Karpas-422 (cell line): ENCODE measurements around the gene SPOP. TPM values are rescaled to one million over a fixed set of nuclear protein-coding genes. Genes with fewer than 3 reads are reported as not detected.
A peak's percentile ranks its signal among the peaks of the same experiment; 100 is the strongest.
"Not testable (repeated sequence)": the region's sequence is repeated elsewhere in the genome, so short reads cannot be mapped to it uniquely, and the experiment has no call there.

Source experiments
- DNase-seq: peaks from one replicate; pipeline ENCODE4 v3.0.0-alpha.2; 2015
- H2AFZ ChIP-seq: fragments of 200-600 bp; sonication (generic); 2 replicates; pipeline ENCODE4 v1.6.1; 2014; ENCODE audit warnings: antibody characterized with exemption, low read length, mixed read lengths
- H3K27ac ChIP-seq: fragments of 200-600 bp; sonication (generic); 2 replicates; pipeline ENCODE4 v1.5.1; 2014; ENCODE audit warnings: mild to moderate bottlenecking, low read length, moderate library complexity
- H3K27me3 ChIP-seq: fragments of 200-600 bp; sonication (generic); 2 replicates; pipeline ENCODE4 v1.6.1; 2014; ENCODE audit warnings: low read length, mixed read lengths
- H3K36me3 ChIP-seq: fragments of 200-600 bp; sonication (generic); 2 replicates; pipeline ENCODE4 v1.6.1; 2014; ENCODE audit warnings: low read length, mixed read lengths; ENCODE audit not compliant: insufficient read depth
- H3K4me1 ChIP-seq: fragments of 200-600 bp; sonication (generic); 2 replicates; pipeline ENCODE4 v1.6.1; 2014; ENCODE audit warnings: mild to moderate bottlenecking, low read length, mixed read lengths
- H3K4me2 ChIP-seq: fragments of 200-600 bp; sonication (generic); 2 replicates; pipeline ENCODE4 v1.6.1; 2014; ENCODE audit warnings: low read length, low read depth, mild to moderate bottlenecking; ENCODE audit not compliant: poor library complexity, severe bottlenecking
- H3K4me3 ChIP-seq: fragments of 200-600 bp; sonication (generic); 2 replicates; pipeline ENCODE4 v1.5.1; 2014; ENCODE audit warnings: mild to moderate bottlenecking, antibody characterized with exemption, low read length, mixed read lengths
- H3K79me2 ChIP-seq: fragments of 200-600 bp; sonication (generic); 2 replicates; pipeline ENCODE4 v1.6.1; 2014; ENCODE audit warnings: mild to moderate bottlenecking, low read length, mixed read lengths
- H3K9ac ChIP-seq: fragments of 200-600 bp; sonication (generic); 2 replicates; pipeline ENCODE4 v1.6.0; 2014; ENCODE audit warnings: low read length
- H3K9me2 ChIP-seq: fragments of 200-600 bp; sonication (generic), shearing (Covaris generic); replicated peaks from 2 replicates; pipeline ENCODE4 v1.6.0; 2014; ENCODE audit warnings: mild to moderate bottlenecking, low read length, moderate library complexity; ENCODE audit not compliant: insufficient read depth
- H3K9me3 ChIP-seq: fragments of 300-700, 200-600 bp; sonication (generic); 2 replicates; pipeline ENCODE4 v1.6.1; 2014; ENCODE audit warnings: low read length, mixed read lengths
- H4K20me1 ChIP-seq: fragments of 200-600 bp; sonication (generic); 2 replicates; pipeline ENCODE4 v1.6.1; 2014; ENCODE audit warnings: mild to moderate bottlenecking, antibody characterized with exemption, low read length, low read depth; ENCODE audit not compliant: insufficient read depth
- total RNA-seq: library from RNA; depleted of rRNA; stranded (reverse); fragments of >200 nt; shearing (Covaris generic); gene quantifications from 2 replicates; pipeline ENCODE4 v1.2.3, GENCODE V29; 2014; ENCODE audit warnings: low replicate concordance; rRNA removed

The SPOP gene
- 49.0 and 63.5 TPM in 2 replicates for total RNA-seq

DNA sequence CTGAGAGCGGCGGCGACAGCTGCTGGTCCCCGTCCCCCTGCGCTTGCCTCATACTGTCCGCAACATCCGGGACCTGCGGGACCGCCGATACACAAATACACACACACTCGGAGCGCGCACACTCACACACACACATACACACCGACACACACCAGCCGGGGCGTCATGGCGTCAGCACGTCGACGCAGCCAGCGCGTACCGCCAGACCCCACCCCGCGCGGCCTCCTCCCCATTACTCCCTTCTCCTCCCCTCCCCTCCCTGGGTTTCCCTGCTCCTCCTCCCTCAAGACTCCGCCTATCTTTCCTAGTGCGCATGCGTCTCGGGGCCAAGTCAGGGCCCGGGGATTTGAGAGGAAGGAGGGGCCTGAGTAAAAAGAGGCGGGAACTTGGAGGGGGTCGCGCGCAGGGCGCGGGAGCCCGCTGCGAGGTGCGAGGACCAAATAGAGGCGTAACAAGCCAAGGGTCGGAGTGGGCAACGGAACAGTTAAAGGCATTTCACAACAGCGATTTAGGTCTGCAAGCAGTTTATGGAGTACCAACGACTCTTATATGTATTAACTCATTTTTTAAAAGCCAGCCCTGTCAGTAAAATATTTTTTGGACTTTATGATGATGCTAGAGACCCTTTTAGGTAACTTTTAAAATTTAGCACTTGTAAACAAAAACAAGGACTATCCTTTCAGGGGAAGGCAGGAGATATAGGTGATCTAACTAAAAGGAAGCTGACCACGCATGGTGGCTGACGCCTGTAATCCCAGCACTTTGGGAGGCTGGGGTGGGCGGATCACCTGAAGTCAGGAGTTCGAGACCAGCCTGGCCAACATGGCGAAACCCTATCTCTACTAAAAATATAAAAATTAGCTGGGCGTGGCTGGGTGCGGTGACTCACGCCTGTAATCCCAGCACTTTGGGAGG is at the start of gene SPOP:
Gene SPOP (minus strand): TSS at position 165 of the 915 bp plus-strand sequence. CDS start 55,287 bp downstream, outside the sequence.
- H3K9ac ChIP-seq: peak within 1 kb of the TSS; percentile 83
- no peak within 1 kb of the TSS; the same call in 1 of the 2 replicates for H2AFZ ChIP-seq
- peak within 1 kb of the TSS; percentile 98 for H3K4me2 ChIP-seq
- peaks cover 7% of the 10 kb centered on the region for H4K20me1 ChIP-seq
- H3K27me3 ChIP-seq: no peaks in the 10 kb centered on the region
- H3K36me3 ChIP-seq: peaks cover 16% of the 10 kb centered on the region
- H3K4me3 ChIP-seq: peak within 1 kb of the TSS; percentile 79
- H3K27ac ChIP-seq: peak within 1 kb of the TSS; percentile 95
- peaks cover 25% of the 10 kb centered on the region for H3K4me1 ChIP-seq
- peaks cover 40% of the 10 kb centered on the region for H3K79me2 ChIP-seq
- no peaks in the 10 kb centered on the region for H3K9me2 ChIP-seq
- peak; percentile 100 for DNase-seq
- H3K9me3 ChIP-seq: no peaks in the 10 kb centered on the region

DNA sequence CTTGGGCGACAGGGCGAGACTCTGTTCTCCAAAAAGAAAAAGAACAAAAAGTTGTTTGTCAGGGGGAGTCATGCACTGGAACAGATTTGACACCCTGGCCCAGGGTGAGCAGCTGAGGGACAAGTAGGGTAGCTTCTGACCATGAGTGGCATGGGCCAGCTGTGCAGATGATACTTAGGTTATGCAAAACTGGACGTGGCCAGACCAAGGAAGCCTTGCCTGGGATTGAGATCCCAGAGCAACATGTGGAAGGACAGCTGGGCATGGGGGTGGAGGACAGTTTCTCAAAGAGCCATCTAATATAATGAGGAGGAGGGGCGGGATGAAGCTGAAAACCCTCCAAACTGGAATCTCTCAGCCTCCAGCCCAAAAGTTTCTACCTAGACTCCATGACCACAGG is 49.5 kb upstream of the SPOP start:
- Histone ChIP-seq H3K4me1 (no peaks in the 10 kb centered on the region), H3K27me3 (no peaks in the 10 kb centered on the region), H3K9me3 (no peaks in the 10 kb centered on the region), H3K36me3 (no peaks in the 10 kb centered on the region), H3K4me2 (no peak overlapping the region), H3K4me3 (no peak overlapping the region), H3K9ac (no peak overlapping the region), H3K27ac (no peak overlapping the region), H2AFZ (no peak overlapping the region), H4K20me1 (no peaks in the 10 kb centered on the region), H3K9me2 (no peaks in the 10 kb centered on the region), H3K79me2 (no peaks in the 10 kb centered on the region)
- DNase-seq: no peak

DNA sequence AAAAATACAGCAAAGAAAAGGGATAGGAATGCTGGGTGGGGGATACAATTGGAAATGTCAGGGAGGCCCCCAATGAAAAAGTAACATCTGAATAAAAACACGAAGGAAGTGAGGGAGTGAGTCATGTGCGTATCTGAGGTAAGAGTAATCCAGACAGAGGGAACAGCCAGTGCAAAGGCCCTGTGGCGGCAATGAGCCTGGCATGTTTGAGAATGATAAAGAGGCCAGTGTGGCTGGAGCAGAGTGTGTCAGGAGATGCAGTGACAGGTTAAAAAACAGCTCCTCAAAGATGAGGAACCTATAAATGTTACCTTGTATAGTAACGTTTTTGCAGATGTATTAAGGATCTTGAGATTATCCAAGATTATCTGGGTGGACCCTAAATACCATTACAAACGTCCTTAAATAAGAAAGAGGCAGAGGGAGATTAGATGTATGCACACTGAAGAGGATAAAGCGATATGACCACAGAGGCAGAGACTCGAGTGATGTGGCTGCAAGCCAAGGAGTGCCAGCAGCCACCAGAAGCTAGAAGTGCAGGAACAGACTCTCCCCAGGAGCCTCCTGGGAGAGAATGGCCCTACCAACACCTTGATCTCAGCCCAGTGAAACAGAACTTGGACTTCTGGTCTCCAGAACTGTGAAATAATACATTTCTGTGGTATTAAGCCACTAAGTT is 47.7 kb upstream of the SPOP start:
- Histone ChIP-seq H3K27me3 (no peaks in the 10 kb centered on the region), H3K36me3 (no peaks in the 10 kb centered on the region), H3K4me3 (no peak overlapping the region), H2AFZ (no peak overlapping the region), H3K27ac (no peak overlapping the region), H4K20me1 (no peaks in the 10 kb centered on the region), H3K9me3 (no peaks in the 10 kb centered on the region), H3K79me2 (no peaks in the 10 kb centered on the region), H3K9me2 (no peaks in the 10 kb centered on the region), H3K9ac (no peak overlapping the region), H3K4me2 (no peak overlapping the region), H3K4me1 (no peaks in the 10 kb centered on the region)
- DNase-seq: no peak

DNA sequence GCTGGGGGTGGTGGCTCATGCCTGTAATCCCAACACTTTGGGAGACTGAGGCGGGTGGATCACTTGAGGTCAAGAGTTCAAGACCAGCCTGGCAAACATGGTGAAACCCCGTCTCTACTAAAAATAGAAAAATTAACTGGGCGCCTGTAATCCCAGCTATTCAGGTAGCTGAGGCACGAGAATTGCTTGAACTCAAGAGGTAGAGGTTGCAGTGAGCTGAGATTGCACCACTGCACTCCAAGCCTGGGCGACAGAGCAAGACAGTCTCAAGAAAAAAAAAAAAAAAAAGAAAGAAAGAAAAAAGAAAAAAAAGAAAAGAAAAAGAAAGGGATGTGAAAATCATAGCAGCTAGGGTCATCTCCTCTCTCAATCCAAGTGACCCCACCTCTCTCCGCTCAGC is 46.7 kb upstream of the SPOP start:
- not testable (repeated sequence) for H3K36me3 ChIP-seq, H3K9me3 ChIP-seq, H3K4me2 ChIP-seq, H4K20me1 ChIP-seq, H2AFZ ChIP-seq, H3K9me2 ChIP-seq, H3K9ac ChIP-seq, H3K4me1 ChIP-seq, H3K27ac ChIP-seq, DNase-seq, H3K79me2 ChIP-seq, H3K4me3 ChIP-seq, H3K27me3 ChIP-seq

DNA sequence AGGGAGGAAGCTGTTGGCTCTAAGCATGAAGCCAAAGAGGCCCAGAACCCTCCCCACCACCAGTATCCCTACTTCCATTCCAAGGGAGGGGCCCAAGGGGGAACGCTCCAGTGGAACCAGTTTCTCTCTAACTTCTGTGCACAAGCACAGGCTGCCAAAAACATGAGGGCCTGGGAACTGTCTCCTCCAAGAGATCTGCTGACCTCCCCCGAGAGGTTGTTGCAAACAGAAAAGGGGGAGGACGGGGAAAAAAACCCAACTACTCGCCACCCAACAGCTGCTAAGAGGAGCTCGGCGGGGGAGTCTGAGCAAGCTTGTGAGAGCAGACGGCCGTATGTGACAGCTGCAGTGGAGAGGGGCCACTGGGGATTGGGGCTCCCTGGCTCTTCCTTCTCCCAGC is 45.5 kb upstream of the SPOP start:
- no peak for DNase-seq
- no peaks in the 10 kb centered on the region for H3K9me2 ChIP-seq
- H4K20me1 ChIP-seq: no peaks in the 10 kb centered on the region
- H3K9ac ChIP-seq: no peak overlapping the region
- H3K27me3 ChIP-seq: no peaks in the 10 kb centered on the region; the same call in 1 of the 2 replicates
- no peaks in the 10 kb centered on the region for H3K36me3 ChIP-seq
- no peaks in the 10 kb centered on the region for H3K9me3 ChIP-seq
- no peaks in the 10 kb centered on the region for H3K4me1 ChIP-seq
- no peak overlapping the region for H3K27ac ChIP-seq
- H3K4me2 ChIP-seq: no peak overlapping the region
- H2AFZ ChIP-seq: no peak overlapping the region
- H3K79me2 ChIP-seq: no peaks in the 10 kb centered on the region
- H3K4me3 ChIP-seq: no peak overlapping the region

DNA sequence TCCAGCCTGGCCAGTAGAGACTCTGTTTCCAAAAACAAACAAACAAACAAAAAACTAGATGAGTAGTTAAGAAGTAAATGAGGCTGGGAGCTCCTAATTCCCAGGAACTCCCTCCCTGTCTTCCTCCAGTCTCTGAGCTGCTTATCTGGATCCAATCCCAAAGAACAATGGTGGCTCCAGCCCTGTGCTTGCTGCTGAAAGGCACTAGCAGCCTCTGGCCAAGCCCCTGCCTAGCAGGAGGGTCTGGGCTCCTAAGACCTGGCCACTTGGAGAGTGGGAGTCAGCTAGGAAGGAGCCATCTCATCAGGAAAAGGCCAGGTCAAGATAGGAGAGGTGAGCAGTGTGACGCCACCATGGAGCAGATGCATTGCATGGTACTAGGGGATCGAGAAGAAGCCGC is 44.2 kb upstream of the SPOP start:
- H3K9me2 ChIP-seq: no peaks in the 10 kb centered on the region
- H4K20me1 ChIP-seq: no peaks in the 10 kb centered on the region
- H3K4me2 ChIP-seq: no peak overlapping the region
- no peaks in the 10 kb centered on the region; the same call in 1 of the 2 replicates for H3K27me3 ChIP-seq
- no peaks in the 10 kb centered on the region for H3K36me3 ChIP-seq
- H3K9ac ChIP-seq: no peak overlapping the region
- H2AFZ ChIP-seq: no peak overlapping the region
- DNase-seq: no peak
- no peaks in the 10 kb centered on the region for H3K79me2 ChIP-seq
- no peak overlapping the region for H3K4me3 ChIP-seq
- no peak overlapping the region for H3K27ac ChIP-seq
- no peaks in the 10 kb centered on the region for H3K9me3 ChIP-seq
- H3K4me1 ChIP-seq: no peaks in the 10 kb centered on the region

DNA sequence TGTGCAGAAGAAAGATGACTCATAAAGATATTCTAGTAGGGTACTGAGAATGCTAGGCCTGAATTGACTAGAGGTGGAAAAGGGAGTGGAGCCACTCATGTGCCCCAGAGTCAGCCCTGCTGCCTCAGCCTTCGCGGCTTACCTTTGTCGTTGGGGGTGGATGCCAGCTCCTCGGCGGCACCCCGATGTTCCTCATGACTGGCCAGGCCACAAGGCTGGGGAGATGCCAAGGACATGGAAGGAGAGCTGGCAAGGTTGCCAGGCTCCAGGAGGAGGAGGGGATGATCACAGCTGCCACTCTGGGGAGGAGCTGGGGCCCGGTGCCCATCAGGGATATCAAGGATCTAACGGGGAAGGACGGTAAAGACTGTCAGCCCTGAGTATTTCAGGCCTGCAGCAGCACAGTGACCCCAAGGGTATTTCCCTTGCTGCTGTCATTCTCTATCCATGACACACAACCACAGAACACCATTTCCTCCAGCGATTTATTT is 39.5 kb upstream of the SPOP start:
- Histone ChIP-seq H3K36me3 (no peaks in the 10 kb centered on the region), H3K4me2 (no peak overlapping the region), H4K20me1 (no peaks in the 10 kb centered on the region), H3K79me2 (no peaks in the 10 kb centered on the region), H3K4me3 (no peak overlapping the region), H3K9me2 (no peaks in the 10 kb centered on the region), H3K9me3 (no peaks in the 10 kb centered on the region), H3K27ac (no peak overlapping the region), H2AFZ (no peak overlapping the region), H3K9ac (no peak overlapping the region), H3K4me1 (no peaks in the 10 kb centered on the region), H3K27me3 (no peaks in the 10 kb centered on the region; the same call in 1 of the 2 replicates)
- DNase-seq: no peak

DNA sequence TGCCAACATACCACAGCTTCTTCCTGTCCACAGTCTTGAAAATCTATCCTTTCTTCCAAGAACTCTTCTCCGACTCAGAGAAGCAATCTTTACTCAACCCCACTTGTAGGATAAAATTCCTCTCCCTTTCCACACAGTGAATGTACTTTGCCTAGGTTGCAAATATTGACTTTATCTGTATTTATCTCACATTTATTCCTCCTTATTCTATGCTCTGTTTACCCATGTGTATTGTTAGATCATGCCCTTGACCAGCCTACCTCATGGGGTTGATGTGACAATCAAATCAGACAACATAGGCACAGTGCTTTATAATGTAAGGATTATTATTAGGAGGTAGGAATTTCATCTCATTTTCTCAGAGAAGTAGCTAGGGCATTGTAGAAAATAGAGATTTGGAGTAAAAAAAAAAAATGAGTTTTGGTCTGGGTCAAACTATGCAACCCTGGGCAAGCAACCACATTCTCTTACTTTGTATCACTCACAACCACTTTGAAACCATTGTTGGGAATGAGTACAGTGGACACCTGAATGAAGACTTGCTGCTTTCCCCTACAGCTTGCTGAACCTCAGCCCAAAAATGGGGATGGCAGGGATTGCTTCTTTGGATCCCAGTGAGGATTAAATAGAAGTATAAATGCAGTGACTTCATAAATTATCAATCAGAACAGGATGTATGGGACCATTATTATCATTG is 38.9 kb upstream of the SPOP start:
- Histone ChIP-seq H3K27ac (no peak overlapping the region), H3K79me2 (no peaks in the 10 kb centered on the region), H3K4me1 (no peaks in the 10 kb centered on the region), H4K20me1 (no peaks in the 10 kb centered on the region), H3K9ac (no peak overlapping the region), H3K4me3 (no peak overlapping the region), H3K36me3 (no peaks in the 10 kb centered on the region), H3K4me2 (no peak overlapping the region), H3K9me3 (no peaks in the 10 kb centered on the region), H3K27me3 (no peaks in the 10 kb centered on the region; the same call in 1 of the 2 replicates), H2AFZ (no peak overlapping the region), H3K9me2 (no peaks in the 10 kb centered on the region)
- DNase-seq: no peak
